Measurements from ENCODE around the gene RASAL2. TPM values are rescaled to one million over a fixed set of nuclear protein-coding genes. Genes with fewer than 3 reads are reported as not detected.

Gene RASAL2
- polyA plus RNA-seq, 2 of the 4 experiments (the other 2 are of a cell fraction), result 7.1 to 17.6 TPM

GRCh38 chr1:178209935-178210334 is 116.0 kb downstream of the RASAL2 start:
- H3K4me1 ChIP-seq, result no peaks in the 10 kb centered on the region
- ATAC-seq (no peak), DNase-seq (ENCODE audit: low read depth in 1 of 2, low spot score in 1 of 2) (no peak), FAIRE-seq (no peak)
- POLR2A ChIA-PET, result no interaction called here
- 97% methylated on average over 1 of the region's 1 CpG for WGBS (ENCODE audit: missing lambda C conversion rate)
- no peak overlapping the region for H3K27ac ChIP-seq
- CTCF ChIA-PET, result no interaction called here
- no peak overlapping the region for H3K4me3 ChIP-seq
- TF ChIP-seq HDAC2 (IDR thresholded peaks at IDR 0.05), result no peak
- TF ChIP-seq ZC3H11A (IDR thresholded peaks at IDR 0.05), result no peak
- no peak for TF ChIP-seq RCOR1 (IDR thresholded peaks at IDR 0.05; ENCODE audit: low read depth, low read length)
- no peak for TF ChIP-seq HOXB5 (CRISPR knock-in tag; IDR thresholded peaks at IDR 0.05)
- TF ChIP-seq TFCP2L1 (CRISPR knock-in tag; IDR thresholded peaks at IDR 0.05), result no peak
- TF ChIP-seq CTCF (IDR thresholded peaks at IDR 0.05), result no peak
- TF ChIP-seq PBX3 (IDR thresholded peaks at IDR 0.05), result no peak
- no peak for TF ChIP-seq FOXS1 (CRISPR knock-in tag; IDR thresholded peaks at IDR 0.05)
- no peak for TF ChIP-seq HMGXB4 (CRISPR knock-in tag; IDR thresholded peaks at IDR 0.05; ENCODE audit: borderline replicate concordance)
- no peak for TF ChIP-seq RFX5 (IDR thresholded peaks at IDR 0.05)
- TF ChIP-seq NFE2L2 (conservative IDR thresholded peaks at IDR 0.05; ENCODE audit: low read length), result no peak
- no peak for TF ChIP-seq CBX2 (IDR thresholded peaks at IDR 0.05; ENCODE audit: borderline replicate concordance, low read depth)
- TF ChIP-seq MAZ (IDR thresholded peaks at IDR 0.05; ENCODE audit: borderline replicate concordance, low read depth, low read length), result no peak
- no peak for TF ChIP-seq BCL3 (IDR thresholded peaks at IDR 0.05)
- H3K4me2 ChIP-seq, result no peak overlapping the region
- H3K9me3 ChIP-seq, result peaks cover 35% of the 10 kb centered on the region

GRCh38 chr1:178218550-178218949 is 124.6 kb downstream of the RASAL2 start:
- ATAC-seq (no peak), DNase-seq (ENCODE audit: low read depth in 1 of 2, low spot score in 1 of 2) (no peak), FAIRE-seq (no peak)
- Histone ChIP-seq H3K4me3 (no peak overlapping the region), H3K4me1 (peaks cover 6% of the 10 kb centered on the region; the same call in 1 of the 3 replicates), H3K4me2 (no peak overlapping the region), H3K27ac (no peak overlapping the region), H3K9me3 (no peaks in the 10 kb centered on the region)
- WGBS (ENCODE audit: missing lambda C conversion rate), result 92% methylated on average over 6 of the region's 6 CpGs
- TF ChIP-seq ESRRA (IDR thresholded peaks at IDR 0.05; ENCODE audit: borderline replicate concordance, low read length) (no peak), CBX2 (IDR thresholded peaks at IDR 0.05; ENCODE audit: borderline replicate concordance, low read depth) (no peak), ZC3H11A (IDR thresholded peaks at IDR 0.05) (no peak), NFE2L2 (conservative IDR thresholded peaks at IDR 0.05; ENCODE audit: low read length) (no peak), MAFK (IDR thresholded peaks at IDR 0.05; ENCODE audit: partially characterized antibody) (no peak), CHD2 (IDR thresholded peaks at IDR 0.05; ENCODE audit: low read length, partially characterized antibody) (no peak), HEYL (CRISPR knock-in tag; IDR thresholded peaks at IDR 0.05) (no peak)
- POLR2A ChIA-PET, result interaction anchor here (0.6 kb wide), 1 partner anchor 63 kb away, joined by 4 read pairs; no protein-coding TSS in a partner anchor
- CTCF ChIA-PET, result interaction anchor here (0.9 to 1.5 kb wide), 4 partner anchors 19 to 915 kb away, joined by 3 to 4 read pairs (median 4); no protein-coding TSS in a partner anchor

All from A549 (cell line).